OCI-LY1 (cell line): ENCODE results near the gene DCST1.
A peak's percentile ranks its signal among the peaks of the same experiment; 100 is the strongest.

Experiments
- H2AFZ ChIP-seq: fragments of 200-600 bp; sonication (generic), shearing (Covaris generic); 2 replicates; pipeline ENCODE4 v1.6.0; 2014; ENCODE audit warnings: antibody characterized with exemption, mild to moderate bottlenecking, low read length
- H3F3A ChIP-seq: fragments of 200-600 bp; sonication (generic), shearing (Covaris generic); 2 replicates; pipeline ENCODE4 v1.6.0; 2014; ENCODE audit warnings: mild to moderate bottlenecking, antibody characterized with exemption, low read length, moderate library complexity; ENCODE audit not compliant: insufficient read depth
- H3K27ac ChIP-seq: fragments of 200-600 bp; sonication (generic); 2 replicates; pipeline ENCODE4 v1.5.1; 2014; ENCODE audit warnings: low read length, mixed run types, mild to moderate bottlenecking, low read depth; ENCODE audit not compliant: poor library complexity, severe bottlenecking
- H3K27me3 ChIP-seq: fragments of 200-600 bp; sonication (generic); 2 replicates; pipeline ENCODE4 v1.6.0; 2014; ENCODE audit warnings: antibody characterized with exemption, mild to moderate bottlenecking, low read length, moderate library complexity; ENCODE audit not compliant: insufficient read depth
- H3K36me3 ChIP-seq: fragments of 200-600 bp; sonication (generic); 2 replicates; pipeline ENCODE4 v1.6.1; 2014; ENCODE audit warnings: mild to moderate bottlenecking, antibody characterized with exemption, low read length, moderate library complexity, mixed read lengths; ENCODE audit not compliant: insufficient read depth
- H3K4me1 ChIP-seq: fragments of 200-600 bp; sonication (generic); 2 replicates; pipeline ENCODE4 v1.5.1; 2014; ENCODE audit warnings: mild to moderate bottlenecking, low read length, moderate library complexity; ENCODE audit not compliant: insufficient read depth, severe bottlenecking
- H3K4me2 ChIP-seq: fragments of 200-600 bp; sonication (generic), shearing (Covaris generic); 2 replicates; pipeline ENCODE4 v1.6.1; 2014; ENCODE audit warnings: low read length
- H3K4me3 ChIP-seq: fragments of 200-600 bp; sonication (generic); 2 replicates; pipeline ENCODE4 v1.5.1; 2014; ENCODE audit warnings: low read length, low read depth, mild to moderate bottlenecking, mixed read lengths; ENCODE audit not compliant: poor library complexity, severe bottlenecking
- H3K79me2 ChIP-seq: fragments of 200-600 bp; shearing (Covaris generic); 2 replicates; pipeline ENCODE4 v1.6.1; 2016; ENCODE audit warnings: mixed run types, low read length, mixed read lengths; ENCODE audit not compliant: insufficient read depth
- H3K9ac ChIP-seq: fragments of 200-600 bp; sonication (generic), shearing (Covaris generic); 2 replicates; pipeline ENCODE4 v1.6.1; 2014; ENCODE audit warnings: mild to moderate bottlenecking, low read length, mixed read lengths
- H3K9me2 ChIP-seq: fragments of 200-600 bp; sonication (generic), shearing (Covaris generic); 2 replicates; pipeline ENCODE4 v1.6.1; 2014; ENCODE audit warnings: low read depth, mild to moderate bottlenecking, low read length, mixed read lengths
- H3K9me3 ChIP-seq: fragments of 200-600 bp; shearing (Covaris generic); 2 replicates; pipeline ENCODE4 v1.6.1; 2014; ENCODE audit warnings: low read length, mixed read lengths
- H4K20me1 ChIP-seq: fragments of 200-600 bp; sonication (generic), shearing (Covaris generic); 2 replicates; pipeline ENCODE4 v1.6.0; 2016; ENCODE audit warnings: mild to moderate bottlenecking, low read length; ENCODE audit not compliant: insufficient read depth
- CTCF ChIP-seq: fragments of 200-600 bp; sonication (generic), shearing (Covaris generic); IDR thresholded peaks from 2 replicates; pipeline ENCODE4 v1.5.1; 2017; ENCODE audit warnings: mild to moderate bottlenecking, antibody characterized with exemption, low read length, moderate library complexity, mixed read lengths
- EZH2 ChIP-seq: fragments of 200-600 bp; sonication (generic), shearing (Covaris generic); IDR thresholded peaks from 2 replicates; pipeline ENCODE4 v1.8.0; 2017; ENCODE audit warnings: borderline replicate concordance, mixed run types, mild to moderate bottlenecking, antibody characterized with exemption, low read length, moderate library complexity, mixed read lengths

DCST1 gene

GRCh38 chr1:154998201-154998780 is 35.3 kb upstream of the DCST1 start:
- Histone ChIP-seq H4K20me1 (no peaks in the 10 kb centered on the region), H3K36me3 (no peaks in the 10 kb centered on the region), H3K4me2 (no peak overlapping the region; the same call in 1 of the 2 replicates), H3K4me1 (peaks cover 26% of the 10 kb centered on the region), H3K4me3 (no peak overlapping the region), H3F3A (no peaks in the 10 kb centered on the region), H3K79me2 (no peaks in the 10 kb centered on the region), H3K9me2 (no peaks in the 10 kb centered on the region), H3K27ac (no peak overlapping the region), H3K9ac (no peak overlapping the region), H3K27me3 (no peaks in the 10 kb centered on the region), H2AFZ (no peak overlapping the region), H3K9me3 (no peaks in the 10 kb centered on the region)
- TF ChIP-seq EZH2: no peak
- TF ChIP-seq CTCF: peak; percentile 63

GRCh38 chr1:154998818-154999570 is 34.6 kb upstream of the DCST1 start:
- no peak overlapping the region for H2AFZ ChIP-seq
- peak overlapping the region; percentile 58 for H3K4me3 ChIP-seq
- H3K9me2 ChIP-seq: no peaks in the 10 kb centered on the region
- peak overlapping the region; percentile 91 for H3K27ac ChIP-seq
- H3K36me3 ChIP-seq: no peaks in the 10 kb centered on the region
- H3K79me2 ChIP-seq: no peaks in the 10 kb centered on the region
- H4K20me1 ChIP-seq: no peaks in the 10 kb centered on the region
- no peaks in the 10 kb centered on the region for H3K27me3 ChIP-seq
- no peaks in the 10 kb centered on the region for H3F3A ChIP-seq
- H3K9me3 ChIP-seq: no peaks in the 10 kb centered on the region
- H3K4me1 ChIP-seq: peaks cover 32% of the 10 kb centered on the region
- H3K9ac ChIP-seq: peak overlapping the region; percentile 60; the same call in 1 of the 2 replicates
- peak overlapping the region; percentile 87 for H3K4me2 ChIP-seq
- peak; percentile 99 for TF ChIP-seq CTCF
- no peak for TF ChIP-seq EZH2

DNA sequence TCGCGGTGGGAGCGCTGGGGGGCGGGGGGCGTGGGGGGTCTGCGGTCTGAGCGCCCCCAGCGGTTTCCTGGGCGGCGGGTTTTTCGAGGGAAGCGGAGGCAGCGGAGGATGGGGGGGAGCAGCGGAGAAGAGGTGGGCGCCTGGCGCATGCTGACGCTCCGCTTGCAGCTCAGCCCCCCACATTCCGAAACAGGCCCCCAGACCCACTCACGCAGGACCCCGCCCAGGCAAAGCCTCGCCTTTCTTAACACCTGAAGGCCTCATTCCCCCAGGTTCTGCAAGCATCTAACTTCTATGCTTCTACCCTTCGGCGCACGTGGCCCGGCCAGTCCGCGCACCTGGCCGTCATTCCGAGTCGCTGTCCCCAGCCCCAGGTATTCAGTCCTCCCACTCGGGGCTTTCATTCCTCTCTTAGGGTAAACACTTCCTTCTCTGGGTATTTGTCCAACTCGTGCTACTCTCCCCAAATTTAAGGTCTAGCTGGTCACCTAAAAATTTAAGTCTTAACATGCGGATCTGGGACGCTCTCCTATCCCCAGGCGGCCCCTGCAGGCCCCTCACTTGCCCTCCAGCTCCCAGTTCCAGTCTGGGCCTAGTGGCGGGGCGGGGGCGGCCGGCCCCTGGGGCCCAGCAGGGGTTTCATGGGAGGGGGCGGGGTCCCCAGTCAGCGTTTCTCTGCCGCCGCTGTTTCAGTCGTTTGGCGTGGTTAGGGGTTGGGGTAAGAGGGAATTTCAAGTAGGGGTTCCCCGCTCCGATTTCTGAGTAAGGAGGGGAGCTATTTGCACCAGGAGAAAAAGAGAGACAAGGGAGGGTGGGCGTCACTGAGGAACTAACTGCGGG is 33.8 kb upstream of the DCST1 start:
- Histone ChIP-seq H4K20me1 (no peaks in the 10 kb centered on the region), H3F3A (no peaks in the 10 kb centered on the region), H3K4me2 (peak overlapping the region; percentile 87), H2AFZ (no peak overlapping the region), H3K9me2 (no peaks in the 10 kb centered on the region), H3K4me1 (peaks cover 32% of the 10 kb centered on the region), H3K27ac (peak overlapping the region; percentile 91), H3K9ac (peak overlapping the region; percentile 60), H3K79me2 (no peaks in the 10 kb centered on the region), H3K4me3 (peak overlapping the region; percentile 58), H3K27me3 (no peaks in the 10 kb centered on the region), H3K36me3 (no peaks in the 10 kb centered on the region), H3K9me3 (no peaks in the 10 kb centered on the region)
- TF ChIP-seq EZH2: no peak
- no peak for TF ChIP-seq CTCF
